H9 (cell line): Measurements from ENCODE around the gene SGCD. TPM values are rescaled to one million over a fixed set of nuclear protein-coding genes. Genes with fewer than 3 reads are reported as not detected.

Experiments
- DNase-seq: peaks from one replicate; pipeline ENCODE4 v3.0.0-alpha.2; 2017
- H2AFZ ChIP-seq: one replicate; pipeline ENCODE4 v1.6.1; 2013; ENCODE audit warnings: mild to moderate bottlenecking, low read length, control low read depth, moderate library complexity
- H2AK5ac ChIP-seq: 2 replicates; pipeline ENCODE4 v1.6.1; 2013; ENCODE audit warnings: low read length, control low read depth, mixed read lengths; ENCODE audit not compliant: insufficient read length
- H2BK120ac ChIP-seq: one replicate; pipeline ENCODE4 v1.6.1; 2013; ENCODE audit warnings: low read depth, mild to moderate bottlenecking, low read length, control low read depth, inconsistent platforms; ENCODE audit not compliant: poor library complexity, severe bottlenecking
- H2BK12ac ChIP-seq: 2 replicates; pipeline ENCODE4 v1.6.1; 2013; ENCODE audit warnings: low read length, control low read depth, mixed read lengths, low read depth; ENCODE audit not compliant: insufficient read length
- H2BK15ac ChIP-seq: 2 replicates; pipeline ENCODE4 v1.6.1; 2013; ENCODE audit warnings: low read depth, low read length, control low read depth
- H2BK20ac ChIP-seq: one replicate; pipeline ENCODE4 v1.6.1; 2013; ENCODE audit warnings: low read depth, mild to moderate bottlenecking, low read length, control low read depth, inconsistent platforms; ENCODE audit not compliant: poor library complexity, severe bottlenecking
- H2BK5ac ChIP-seq: 2 replicates; pipeline ENCODE4 v1.6.1; 2013; ENCODE audit warnings: low read length, control low read depth, mixed read lengths; ENCODE audit not compliant: insufficient read length
- H3K14ac ChIP-seq: 2 replicates; pipeline ENCODE4 v1.6.1; 2013; ENCODE audit warnings: low read length, control low read depth; ENCODE audit not compliant: insufficient read depth
- H3K18ac ChIP-seq: 2 replicates; pipeline ENCODE4 v1.6.1; 2013; ENCODE audit warnings: low read depth, mild to moderate bottlenecking, mixed read lengths, low read length, control low read depth; ENCODE audit not compliant: insufficient read length
- H3K23ac ChIP-seq: 2 replicates; pipeline ENCODE4 v1.6.1; 2013; ENCODE audit warnings: low read length, control low read depth, mixed read lengths, low read depth; ENCODE audit not compliant: insufficient read length
- H3K23me2 ChIP-seq: 2 replicates; pipeline ENCODE4 v1.6.1; 2013; ENCODE audit warnings: low read depth, mild to moderate bottlenecking, mixed read lengths, low read length, control low read depth; ENCODE audit not compliant: insufficient read length, poor library complexity, severe bottlenecking
- H3K27ac ChIP-seq: 2 replicates; pipeline ENCODE4 v1.5.1; 2013; ENCODE audit warnings: low read length, control low read depth, mixed read lengths, low read depth; ENCODE audit not compliant: insufficient read length
- H3K27me3 ChIP-seq: 2 replicates; pipeline ENCODE4 v1.6.1; 2013; ENCODE audit warnings: low read length, control low read depth, inconsistent platforms; ENCODE audit not compliant: insufficient read depth
- H3K4ac ChIP-seq: 2 replicates; pipeline ENCODE4 v1.6.1; 2013; ENCODE audit warnings: low read depth, mild to moderate bottlenecking, control low read depth, inconsistent platforms, low read length, moderate library complexity
- H3K4me1 ChIP-seq: 2 replicates; pipeline ENCODE4 v1.6.1; 2013; ENCODE audit warnings: low read length, control low read depth, inconsistent platforms; ENCODE audit not compliant: insufficient read depth
- H3K4me2 ChIP-seq: 2 replicates; pipeline ENCODE4 v1.6.1; 2013; ENCODE audit warnings: low read length, control low read depth, mixed read lengths; ENCODE audit not compliant: insufficient read length, insufficient read depth
- H3K56ac ChIP-seq: 2 replicates; pipeline ENCODE4 v1.6.1; 2013; ENCODE audit warnings: low read depth, mild to moderate bottlenecking, mixed read lengths, low read length, control low read depth; ENCODE audit not compliant: insufficient read length
- H3K79me1 ChIP-seq: 2 replicates; pipeline ENCODE4 v1.6.1; 2013; ENCODE audit warnings: low read depth, mild to moderate bottlenecking, moderate library complexity, low read length, control low read depth, inconsistent platforms; ENCODE audit not compliant: insufficient read depth, poor library complexity, severe bottlenecking
- H3K79me2 ChIP-seq: 2 replicates; pipeline ENCODE4 v1.6.1; 2013; ENCODE audit warnings: low read length, control low read depth, inconsistent platforms; ENCODE audit not compliant: insufficient read depth
- H3K9ac ChIP-seq: 2 replicates; pipeline ENCODE4 v1.6.1; 2013; ENCODE audit warnings: low read length, control low read depth, mixed read lengths; ENCODE audit not compliant: insufficient read length; ENCODE audit errors: extremely low read depth
- H3K9me3 ChIP-seq: one replicate; pipeline ENCODE4 v1.6.1; 2013; ENCODE audit warnings: low read depth, low read length, inconsistent platforms; ENCODE audit not compliant: control insufficient read depth
- H3T11ph ChIP-seq: one replicate; pipeline ENCODE4 v1.6.1; 2013; ENCODE audit warnings: mild to moderate bottlenecking, low read length, control low read depth, inconsistent platforms
- H4K20me1 ChIP-seq: one replicate; pipeline ENCODE4 v1.6.1; 2013; ENCODE audit not compliant: control insufficient read depth, insufficient read length, insufficient read depth
- H4K5ac ChIP-seq: 2 replicates; pipeline ENCODE4 v1.6.1; 2013; ENCODE audit warnings: low read depth, mild to moderate bottlenecking, mixed read lengths, low read length, control low read depth; ENCODE audit not compliant: insufficient read length
- H4K8ac ChIP-seq: replicated peaks from 2 replicates; pipeline ENCODE4 v1.6.1; 2013; ENCODE audit warnings: low read length, control low read depth, mixed read lengths, low read depth; ENCODE audit not compliant: insufficient read length
- H4K91ac ChIP-seq: 2 replicates; pipeline ENCODE4 v1.6.1; 2013; ENCODE audit warnings: low read depth, mild to moderate bottlenecking, moderate library complexity, mixed read lengths, low read length, control low read depth; ENCODE audit not compliant: insufficient read length
- H3K27ac Mint-ChIP-seq, 3 experiments: 2 replicates in 2 of 3; 3 replicates in 1 of 3; pipeline ENCODE4 v1.8.0; 2020 to 2021; ENCODE audit warnings: mixed read lengths in 3 of 3, mild to moderate bottlenecking in 1 of 3, moderate library complexity in 1 of 3
- H3K27me3 Mint-ChIP-seq: 2 replicates; pipeline ENCODE4 v1.8.0; 2021; ENCODE audit warnings: low read depth, mild to moderate bottlenecking, moderate library complexity, mixed read lengths
- H3K36me3 Mint-ChIP-seq, 3 experiments: 2 replicates in 2 of 3; 3 replicates in 1 of 3; pipeline ENCODE4 v1.8.0; 2020 to 2021; ENCODE audit warnings: low read depth in 3 of 3, mixed read lengths in 3 of 3; ENCODE audit not compliant: insufficient read depth in 1 of 3
- H3K4me1 Mint-ChIP-seq, 2 experiments: 2 replicates each; pipeline ENCODE4 v1.8.0; 2020; ENCODE audit warnings: mixed read lengths in 2 of 2
- H3K4me3 Mint-ChIP-seq, 2 experiments: 2 replicates in 1 of 2; 3 replicates in 1 of 2; pipeline ENCODE4 v1.8.0; 2020 to 2021; ENCODE audit warnings: mild to moderate bottlenecking in 2 of 2, mixed read lengths in 2 of 2, moderate library complexity in 1 of 2
- H3K9me3 Mint-ChIP-seq, 2 experiments: 2 replicates in 1 of 2; 3 replicates in 1 of 2; pipeline ENCODE4 v1.8.0; 2020; ENCODE audit warnings: mild to moderate bottlenecking in 2 of 2, mixed read lengths in 2 of 2, moderate library complexity in 1 of 2
- WGBS: extraction: QIAGEN DNeasy Blood & Tissue Kit; methylation state at CpG from one replicate; pipeline ENCODE4 v1.1.7; 2013; ENCODE audit warnings: missing lambda C conversion rate, low lambda C conversion rate, mixed read lengths; ENCODE audit not compliant: insufficient read length; ENCODE audit errors: extremely low coverage; 5-methylcytosine and 5-hydroxymethylcytosine counted together
- total RNA-seq: library from RNA; stranded (reverse); gene quantifications from 2 replicates; pipeline ENCODE4 v1.2.1, GENCODE V29; 2021
- TF ChIP-seq, protein P1 (sequence below): fragments of 200-600 bp; sonication (generic); conservative IDR thresholded peaks from 3 replicates; pipeline ENCODE4 v1.8.0; 2021; ENCODE audit warnings: antibody characterized with exemption, mild to moderate bottlenecking

SGCD gene
- total RNA-seq, 1 experiment from 2014 or later = 0.11 TPM

DNA sequence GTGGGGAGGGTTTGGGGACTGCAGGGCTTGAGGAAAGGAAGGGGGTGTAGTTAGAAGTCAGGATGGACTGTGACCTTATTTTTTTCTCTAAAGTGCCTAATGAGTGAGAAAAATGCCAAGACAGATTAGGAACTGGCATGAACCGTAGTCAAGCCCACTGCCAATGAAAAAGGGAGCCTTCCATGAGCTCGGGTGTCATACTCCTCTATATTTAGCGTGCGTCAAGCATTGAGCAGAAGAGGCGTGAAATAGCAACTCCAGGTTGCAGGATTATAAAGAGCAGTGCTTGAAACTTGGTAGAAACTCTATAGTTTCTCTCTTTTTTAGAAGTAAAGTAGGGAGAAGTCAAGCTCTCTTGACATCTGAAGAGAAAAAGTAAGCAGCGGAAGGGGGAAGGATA is 1.8 kb downstream of the SGCD start:
- H4K8ac ChIP-seq = no peak overlapping the region
- H3K27me3 ChIP-seq = no peaks in the 10 kb centered on the region
- no peak for DNase-seq
- H2BK15ac ChIP-seq = no peak overlapping the region
- Mint-ChIP-seq H3K4me3 (no peak overlapping the region), H3K4me1 (peaks cover 0 to 5% of the 10 kb centered on the region in 2 experiments; a peak in 2 of 4 replicates), H3K9me3 (no peaks in the 10 kb centered on the region; a peak in 1 of 5 replicates), H3K27ac (no peak overlapping the region), H3K36me3 (peaks cover 0 to 6% (median 0%) of the 10 kb centered on the region in 3 experiments; a peak in 1 of 7 replicates), H3K27me3 (no peaks in the 10 kb centered on the region)
- no peaks in the 10 kb centered on the region for H3K79me1 ChIP-seq
- H4K91ac ChIP-seq = no peak overlapping the region
- no peak overlapping the region for H3K56ac ChIP-seq
- no peak overlapping the region for H3K4me2 ChIP-seq
- no peaks in the 10 kb centered on the region for H3K9me3 ChIP-seq
- no peak overlapping the region for H4K5ac ChIP-seq
- no peaks in the 10 kb centered on the region for H4K20me1 ChIP-seq
- H3K18ac ChIP-seq = no peak overlapping the region
- H3K4ac ChIP-seq = no peak overlapping the region
- H2AK5ac ChIP-seq = no peak overlapping the region
- H2BK20ac ChIP-seq = no peak overlapping the region
- H2BK120ac ChIP-seq = no peak overlapping the region
- no peaks in the 10 kb centered on the region for H3K23me2 ChIP-seq
- TF ChIP-seq, protein P1, sequence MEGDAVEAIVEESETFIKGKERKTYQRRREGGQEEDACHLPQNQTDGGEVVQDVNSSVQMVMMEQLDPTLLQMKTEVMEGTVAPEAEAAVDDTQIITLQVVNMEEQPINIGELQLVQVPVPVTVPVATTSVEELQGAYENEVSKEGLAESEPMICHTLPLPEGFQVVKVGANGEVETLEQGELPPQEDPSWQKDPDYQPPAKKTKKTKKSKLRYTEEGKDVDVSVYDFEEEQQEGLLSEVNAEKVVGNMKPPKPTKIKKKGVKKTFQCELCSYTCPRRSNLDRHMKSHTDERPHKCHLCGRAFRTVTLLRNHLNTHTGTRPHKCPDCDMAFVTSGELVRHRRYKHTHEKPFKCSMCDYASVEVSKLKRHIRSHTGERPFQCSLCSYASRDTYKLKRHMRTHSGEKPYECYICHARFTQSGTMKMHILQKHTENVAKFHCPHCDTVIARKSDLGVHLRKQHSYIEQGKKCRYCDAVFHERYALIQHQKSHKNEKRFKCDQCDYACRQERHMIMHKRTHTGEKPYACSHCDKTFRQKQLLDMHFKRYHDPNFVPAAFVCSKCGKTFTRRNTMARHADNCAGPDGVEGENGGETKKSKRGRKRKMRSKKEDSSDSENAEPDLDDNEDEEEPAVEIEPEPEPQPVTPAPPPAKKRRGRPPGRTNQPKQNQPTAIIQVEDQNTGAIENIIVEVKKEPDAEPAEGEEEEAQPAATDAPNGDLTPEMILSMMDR = no peak
- H3T11ph ChIP-seq = no peak overlapping the region
- no peak overlapping the region for H3K9ac ChIP-seq
- no peak overlapping the region for H3K23ac ChIP-seq
- H3K14ac ChIP-seq = no peak overlapping the region
- no peaks in the 10 kb centered on the region for H3K79me2 ChIP-seq
- H2AFZ ChIP-seq = no peak overlapping the region
- no peak overlapping the region for H3K27ac ChIP-seq
- WGBS = no CpG with 5 or more reads among the region's 6 CpGs
- no peaks in the 10 kb centered on the region for H3K4me1 ChIP-seq
- no peak overlapping the region for H2BK5ac ChIP-seq
- H2BK12ac ChIP-seq = no peak overlapping the region
